Measurements from ENCODE around the gene CLECL1.

Gene CLECL1

DNA sequence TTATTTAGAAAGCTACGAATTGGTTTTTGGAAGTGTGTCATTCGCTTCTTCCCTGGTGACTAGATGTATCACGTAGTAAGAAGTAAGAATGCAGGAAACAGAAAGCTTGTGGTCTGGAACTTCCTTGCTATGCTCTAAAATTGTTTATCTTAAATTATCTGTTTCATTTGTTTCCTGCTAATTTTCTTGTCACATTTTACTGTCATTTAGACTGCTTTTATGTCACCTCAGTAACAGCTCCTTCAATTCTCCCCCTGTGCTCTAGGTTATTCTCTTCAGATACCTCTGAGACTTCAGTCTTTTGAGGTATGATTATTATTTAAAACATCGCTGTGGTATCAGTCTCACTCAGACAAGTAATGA lies 28.5 kb upstream of the CLECL1 start:
- no peak for DNase-seq (ENCODE audit: extremely low read depth, low read depth)
- H3K4me3 ChIP-seq (replicated peaks; ENCODE audit: low read depth, low read length) = no peak overlapping the region
- TF ChIP-seq, protein P1, sequence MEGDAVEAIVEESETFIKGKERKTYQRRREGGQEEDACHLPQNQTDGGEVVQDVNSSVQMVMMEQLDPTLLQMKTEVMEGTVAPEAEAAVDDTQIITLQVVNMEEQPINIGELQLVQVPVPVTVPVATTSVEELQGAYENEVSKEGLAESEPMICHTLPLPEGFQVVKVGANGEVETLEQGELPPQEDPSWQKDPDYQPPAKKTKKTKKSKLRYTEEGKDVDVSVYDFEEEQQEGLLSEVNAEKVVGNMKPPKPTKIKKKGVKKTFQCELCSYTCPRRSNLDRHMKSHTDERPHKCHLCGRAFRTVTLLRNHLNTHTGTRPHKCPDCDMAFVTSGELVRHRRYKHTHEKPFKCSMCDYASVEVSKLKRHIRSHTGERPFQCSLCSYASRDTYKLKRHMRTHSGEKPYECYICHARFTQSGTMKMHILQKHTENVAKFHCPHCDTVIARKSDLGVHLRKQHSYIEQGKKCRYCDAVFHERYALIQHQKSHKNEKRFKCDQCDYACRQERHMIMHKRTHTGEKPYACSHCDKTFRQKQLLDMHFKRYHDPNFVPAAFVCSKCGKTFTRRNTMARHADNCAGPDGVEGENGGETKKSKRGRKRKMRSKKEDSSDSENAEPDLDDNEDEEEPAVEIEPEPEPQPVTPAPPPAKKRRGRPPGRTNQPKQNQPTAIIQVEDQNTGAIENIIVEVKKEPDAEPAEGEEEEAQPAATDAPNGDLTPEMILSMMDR (IDR thresholded peaks at IDR 0.05; ENCODE audit: low read depth, low read length, missing control alignments) = no peak

GRCh38 chr12:9760699-9761418 lies 28.0 kb upstream of the CLECL1 start, which contains the start of gene CD69:
TSS of gene CD69 (minus strand) at chr12:9760901. CDS start at chr12:9760820, 81 bp downstream.
- DNase-seq (ENCODE audit: extremely low read depth, low read depth) = no peak
- TF ChIP-seq, protein P1 (IDR thresholded peaks at IDR 0.05; ENCODE audit: low read depth, low read length, missing control alignments) = no peak
- H3K4me3 ChIP-seq (replicated peaks; ENCODE audit: low read depth, low read length) = no peak within 1 kb of the TSS

- TF ChIP-seq, protein P1 (IDR thresholded peaks at IDR 0.05; ENCODE audit: low read depth, low read length, missing control alignments) = no peak
- no peak overlapping the region for H3K4me3 ChIP-seq (replicated peaks; ENCODE audit: low read depth, low read length)
- no peak for DNase-seq (ENCODE audit: extremely low read depth, low read depth)
Measured at GRCh38 chr12:9760120-9760519, 27.2 kb upstream of the CLECL1 start.

- TF ChIP-seq, protein P1 (IDR thresholded peaks at IDR 0.05; ENCODE audit: low read depth, low read length, missing control alignments) = no peak
- H3K4me3 ChIP-seq (replicated peaks; ENCODE audit: low read depth, low read length) = no peak overlapping the region
Measured at GRCh38 chr12:9759694-9760093, 26.8 kb upstream of the CLECL1 start.

GRCh38 chr12:9758119-9758518 lies 25.2 kb upstream of the CLECL1 start:
- no peak for DNase-seq (ENCODE audit: extremely low read depth, low read depth)
- TF ChIP-seq, protein P1 (IDR thresholded peaks at IDR 0.05; ENCODE audit: low read depth, low read length, missing control alignments) = no peak
- no peak overlapping the region for H3K4me3 ChIP-seq (replicated peaks; ENCODE audit: low read depth, low read length)

More at GRCh38 chr12:9759694-9760093, 26.8 kb upstream of the CLECL1 start:
- no peak for DNase-seq (ENCODE audit: extremely low read depth, low read depth)

GRCh38 chr12:9757433-9758025 lies 24.6 kb upstream of the CLECL1 start:
- no peak overlapping the region for H3K4me3 ChIP-seq (replicated peaks; ENCODE audit: low read depth, low read length)
- TF ChIP-seq, protein P1 (IDR thresholded peaks at IDR 0.05; ENCODE audit: low read depth, low read length, missing control alignments) = no peak
- DNase-seq (ENCODE audit: extremely low read depth, low read depth) = no peak

All from HFF-Myc (cell line).